IgD-negative memory B cell (primary cell): ENCODE measurements around the gene CBX4. TPM values are rescaled to one million over a fixed set of nuclear protein-coding genes. Genes with fewer than 3 reads are reported as not detected.

Experiments used
- H3K27ac Mint-ChIP-seq, 3 donors: one replicate each; pipeline ENCODE4 v1.8.0; 2020 to 2022; ENCODE audit warnings: mild to moderate bottlenecking in 3 of 3, mixed read lengths in 3 of 3, moderate library complexity in 1 of 3
- H3K27me3 Mint-ChIP-seq: one replicate; pipeline ENCODE4 v1.8.0; 2021; ENCODE audit warnings: mixed read lengths
- H3K36me3 Mint-ChIP-seq: one replicate; pipeline ENCODE4 v1.8.0; 2020; ENCODE audit warnings: mild to moderate bottlenecking, mixed read lengths
- H3K4me1 Mint-ChIP-seq, 3 donors: one replicate each; pipeline ENCODE4 v1.8.0; 2020 to 2022; ENCODE audit warnings: mixed read lengths in 3 of 3, mild to moderate bottlenecking in 1 of 3
- H3K4me3 Mint-ChIP-seq, 4 donors: one replicate each; pipeline ENCODE4 v1.8.0; 2020 to 2022; ENCODE audit warnings: mild to moderate bottlenecking in 4 of 4, mixed read lengths in 4 of 4, moderate library complexity in 3 of 4
- H3K9me3 Mint-ChIP-seq, 3 donors: one replicate each; pipeline ENCODE4 v1.8.0; 2020 to 2021; ENCODE audit warnings: mixed read lengths in 3 of 3, mild to moderate bottlenecking in 1 of 3
- polyA plus RNA-seq: library from polyadenylated mRNA; unstranded; fragments of 300-500 nt; fragmentation: Illumina TruSeq; gene quantifications from one replicate; pipeline ENCODE4 v1.2.3, GENCODE V29; 2021

CBX4 gene
- polyA plus RNA-seq, 1 donor from 2014 or later: 4.1 TPM

DNA sequence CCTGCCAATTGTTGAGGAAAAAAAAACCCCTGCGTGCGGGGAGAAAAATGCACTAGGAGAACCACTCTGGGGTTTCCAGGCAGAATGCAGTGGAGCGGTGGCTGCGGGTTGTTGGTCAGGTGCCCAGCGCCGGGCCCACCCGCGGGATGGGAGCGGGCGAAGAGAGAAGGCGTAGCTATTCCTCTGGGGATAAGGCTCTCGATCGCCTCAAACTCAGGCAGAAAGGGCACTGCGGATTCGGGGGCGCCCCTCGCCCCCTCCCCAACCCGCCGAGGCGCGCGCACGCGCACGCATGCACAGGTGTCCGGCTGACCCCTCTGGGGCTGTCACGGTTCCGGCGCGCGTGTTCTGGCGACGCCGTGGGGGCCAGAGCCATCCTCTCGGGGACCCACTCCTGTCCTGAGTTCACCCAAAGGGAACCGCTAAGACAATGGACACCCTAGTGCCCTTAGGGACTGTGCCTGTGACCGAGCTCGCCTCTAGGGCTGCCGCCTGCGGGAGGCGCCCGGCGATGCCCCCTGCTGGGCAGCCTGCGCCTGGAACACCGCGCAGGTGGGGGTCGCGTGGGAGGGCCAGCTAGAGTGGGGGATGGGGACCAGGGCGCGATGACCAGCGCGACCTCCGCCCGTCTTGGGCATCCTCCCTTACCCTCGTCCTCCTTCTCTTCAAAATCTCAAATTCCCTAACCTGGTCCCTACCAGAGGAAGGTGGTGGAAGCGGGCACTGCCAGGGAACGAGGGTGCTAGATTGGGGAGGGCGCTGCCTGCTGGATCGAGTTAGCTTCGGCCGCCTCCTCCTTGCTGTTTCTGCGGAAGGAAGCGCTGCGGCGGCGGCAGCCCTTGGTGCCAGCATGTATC lies 28.0 kb downstream of the CBX4 start:
- Mint-ChIP-seq H3K4me3 (peak overlapping the region in 3 of 4 donors; percentile 85 to 94 (median 90)), H3K36me3 (no peaks in the 10 kb centered on the region), H3K27me3 (peaks cover 51% of the 10 kb centered on the region), H3K27ac (peak overlapping the region; percentile 89 to 98 (median 92)), H3K9me3 (peaks cover 0 to 4% (median 0%) of the 10 kb centered on the region in 3 donors), H3K4me1 (peaks cover 8 to 17% (median 13%) of the 10 kb centered on the region in 3 donors)

DNA sequence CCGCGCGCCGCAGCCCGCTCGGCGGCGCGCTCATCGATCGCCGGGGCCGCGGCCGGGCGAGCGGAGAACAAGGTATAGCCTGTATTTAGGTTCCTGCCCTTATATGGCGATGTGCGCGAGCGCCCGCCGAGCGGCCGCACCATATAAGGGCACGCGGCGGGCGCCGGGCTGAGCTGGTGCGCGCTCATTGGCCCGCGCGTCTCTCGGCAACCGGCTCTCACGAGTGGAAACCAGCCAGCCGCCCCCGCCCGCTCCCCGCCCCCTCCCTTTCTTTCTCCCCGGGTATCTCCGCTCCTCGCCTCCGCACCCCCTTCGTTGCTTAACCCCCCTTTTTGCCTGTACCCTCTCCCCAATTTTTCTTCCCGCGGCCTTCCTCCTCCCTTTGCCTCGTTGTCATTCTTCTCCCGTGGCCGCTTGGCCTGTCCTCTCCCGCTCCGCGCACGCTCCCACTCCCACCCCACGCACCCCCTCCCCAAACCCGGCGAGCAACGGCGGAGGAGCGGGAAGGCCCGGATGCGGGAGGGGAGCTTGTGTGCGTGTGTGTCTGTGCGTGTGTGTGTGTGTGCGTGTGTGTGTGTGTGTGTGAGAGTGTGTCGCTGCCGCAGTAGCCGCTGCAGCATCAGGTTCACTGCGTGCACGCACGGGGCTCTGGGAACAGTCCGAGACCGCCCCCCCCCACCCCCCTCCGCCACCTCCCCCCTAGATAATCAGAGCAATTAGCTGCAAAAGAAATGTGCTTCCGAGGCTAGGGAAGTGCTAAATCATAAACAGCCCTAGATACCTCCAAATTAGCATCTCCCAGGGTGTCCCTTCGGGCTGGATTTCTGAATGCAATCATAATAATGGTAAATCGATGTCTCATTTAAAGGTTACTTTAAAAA lies 28.9 kb downstream of the CBX4 start:
- H3K27ac Mint-ChIP-seq: peak overlapping the region; percentile 83 to 98 (median 92)
- peaks cover 52% of the 10 kb centered on the region for H3K27me3 Mint-ChIP-seq
- H3K4me1 Mint-ChIP-seq: peaks cover 8 to 20% (median 9%) of the 10 kb centered on the region in 3 donors
- H3K4me3 Mint-ChIP-seq: peak overlapping the region in 3 of 4 donors; percentile 58 to 85 (median 78)
- H3K36me3 Mint-ChIP-seq: no peaks in the 10 kb centered on the region
- H3K9me3 Mint-ChIP-seq: peaks cover 0 to 4% (median 0%) of the 10 kb centered on the region in 3 donors

DNA sequence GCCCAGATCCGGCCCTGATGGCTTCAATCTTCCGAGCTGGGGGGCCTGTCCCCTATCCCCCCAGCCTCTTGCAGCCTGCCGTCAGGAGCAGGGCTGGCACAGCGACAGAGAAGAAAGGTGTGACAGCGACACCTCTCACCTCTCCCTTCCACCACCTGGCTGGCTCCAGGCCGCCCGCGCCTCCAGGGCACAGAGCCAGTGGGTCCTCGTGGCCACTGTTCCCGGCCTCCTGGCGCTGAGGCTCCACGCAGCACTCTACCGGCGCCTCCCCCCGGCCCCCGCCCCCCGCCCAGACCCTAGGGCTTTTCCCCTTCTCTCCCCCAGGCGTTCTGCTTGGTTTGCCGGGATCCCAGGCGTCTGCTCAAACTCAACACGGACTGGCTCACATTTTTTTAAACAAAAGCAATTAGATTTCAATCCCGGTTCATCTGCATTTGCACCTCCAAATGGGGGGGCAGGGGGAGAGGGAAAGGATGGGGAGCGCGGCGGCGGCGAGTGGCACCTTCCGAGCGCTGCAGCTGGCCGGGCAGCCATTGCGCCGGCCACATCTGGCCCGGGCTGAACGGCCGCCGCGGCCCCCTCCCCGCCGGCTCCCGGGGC lies 29.6 kb downstream of the CBX4 start:
- Mint-ChIP-seq H3K4me1 (peaks cover 10 to 23% (median 10%) of the 10 kb centered on the region in 3 donors), H3K4me3 (peak overlapping the region in 2 of 4 donors; percentile 39 to 87), H3K27ac (peak overlapping the region; percentile 81 to 98 (median 83))

DNA sequence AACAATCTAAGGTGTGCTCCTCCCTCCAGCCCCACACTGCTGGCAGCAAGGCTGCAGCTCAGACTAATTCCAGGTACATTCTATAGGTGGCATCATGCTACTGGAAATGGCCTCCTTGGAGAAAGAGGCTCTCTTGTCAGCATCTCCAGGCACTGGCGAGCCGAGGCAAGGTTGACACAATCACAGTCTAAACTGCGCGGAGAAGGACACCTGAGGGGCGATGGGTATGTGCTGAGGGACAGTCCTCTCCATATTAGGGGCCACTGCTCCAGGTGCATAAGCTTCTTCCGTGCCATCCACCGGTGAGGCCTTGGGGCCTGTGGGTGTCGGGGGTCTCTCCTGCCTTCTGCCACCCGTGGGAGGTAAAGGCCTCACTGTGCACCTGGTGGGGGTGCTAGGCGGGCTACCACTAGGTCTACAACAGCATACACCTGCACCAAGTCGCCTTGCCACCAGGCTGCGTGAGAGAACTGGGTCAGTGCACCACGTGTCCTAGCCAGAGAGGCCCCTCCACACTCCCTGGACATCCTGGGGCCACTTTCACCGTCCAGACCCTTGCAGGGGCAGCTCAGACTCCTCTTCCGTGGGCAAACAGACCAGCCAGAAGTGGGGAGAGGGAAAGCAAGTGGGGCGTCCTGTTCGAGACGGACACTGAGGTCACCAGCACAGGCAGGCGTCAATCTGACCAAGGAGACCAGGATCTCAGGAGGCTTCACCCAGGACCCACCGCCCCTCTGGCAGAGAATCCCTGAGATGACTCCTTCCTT lies 30.3 kb downstream of the CBX4 start:
- Mint-ChIP-seq H3K4me1 (peaks cover 8 to 28% (median 11%) of the 10 kb centered on the region in 3 donors), H3K27ac (peak overlapping the region; percentile 81 to 98 (median 83)), H3K9me3 (peaks cover 0 to 5% (median 0%) of the 10 kb centered on the region in 3 donors), H3K27me3 (peaks cover 55% of the 10 kb centered on the region), H3K4me3 (peak overlapping the region in 3 of 4 donors; percentile 38 to 87 (median 55)), H3K36me3 (no peaks in the 10 kb centered on the region)

More for the DNA sequence above, 29.6 kb downstream of the CBX4 start:
- Mint-ChIP-seq H3K27me3 (peaks cover 57% of the 10 kb centered on the region), H3K9me3 (peaks cover 0 to 5% (median 0%) of the 10 kb centered on the region in 3 donors), H3K36me3 (no peaks in the 10 kb centered on the region)

DNA sequence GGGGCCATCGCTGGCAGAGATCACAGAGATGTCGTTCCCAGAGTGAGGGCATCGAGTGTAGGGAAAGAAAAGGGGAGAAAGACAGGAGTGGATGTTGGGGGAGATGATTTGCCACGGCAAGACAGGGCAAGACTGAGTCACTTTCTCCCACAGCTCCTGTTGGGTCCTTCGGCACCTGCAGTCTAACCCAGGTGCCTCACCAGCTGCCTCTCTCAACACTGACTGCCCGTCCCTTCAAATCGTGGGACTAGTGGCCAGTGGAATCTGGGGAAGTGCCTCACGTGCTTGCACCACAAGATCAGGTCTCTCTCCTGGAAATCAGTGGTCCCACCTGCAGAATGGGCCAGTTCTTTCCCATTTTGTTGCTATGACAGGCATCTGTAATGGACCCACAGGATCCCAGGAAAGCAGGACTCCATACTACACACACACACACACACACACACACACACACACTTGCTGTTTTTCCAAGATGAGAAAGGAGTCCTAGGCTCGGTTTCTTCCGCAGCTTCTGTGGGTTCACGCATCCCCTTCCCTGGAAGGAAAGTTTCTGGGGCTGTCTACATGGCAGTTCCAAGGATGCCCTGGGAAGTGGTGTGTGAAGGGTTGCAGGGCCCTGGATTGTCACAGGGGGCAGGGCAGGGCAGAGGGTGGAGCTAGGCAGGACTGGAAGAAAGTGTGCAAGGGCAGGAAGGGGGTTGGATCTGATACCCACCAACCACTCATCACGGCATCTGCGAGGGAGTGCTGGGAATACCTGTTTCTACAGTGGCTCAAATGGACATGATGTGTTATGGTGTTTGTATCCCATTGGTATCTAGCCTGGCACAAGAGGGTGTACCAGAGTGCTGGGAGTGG lies 32.1 kb downstream of the CBX4 start:
- Mint-ChIP-seq H3K36me3 (no peaks in the 10 kb centered on the region), H3K27ac (peak overlapping the region; percentile 35 to 98 (median 86)), H3K27me3 (peaks cover 55% of the 10 kb centered on the region), H3K4me1 (peaks cover 9 to 26% (median 11%) of the 10 kb centered on the region in 3 donors), H3K9me3 (peaks cover 0 to 7% (median 0%) of the 10 kb centered on the region in 3 donors), H3K4me3 (peak overlapping the region in 3 of 4 donors; percentile 12 to 87 (median 72))

DNA sequence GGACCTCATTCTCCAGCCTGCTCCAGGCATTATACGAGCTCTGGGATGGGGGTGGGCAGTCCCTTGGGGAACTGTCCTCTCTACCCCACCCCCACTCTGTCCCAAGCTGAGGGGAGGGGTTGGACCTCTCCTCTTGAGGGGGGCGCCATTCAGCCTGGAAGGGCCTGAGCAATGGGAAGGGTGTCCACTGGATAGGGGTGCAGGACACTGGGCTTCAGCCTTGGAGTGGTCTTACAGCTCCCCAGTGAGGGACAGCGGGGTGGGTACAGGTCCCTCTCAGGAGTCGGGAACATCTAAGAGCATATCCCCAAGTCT lies 32.8 kb downstream of the CBX4 start:
- Mint-ChIP-seq H3K36me3 (no peaks in the 10 kb centered on the region), H3K4me3 (peak overlapping the region in 2 of 4 donors; percentile 13 to 87), H3K27me3 (peaks cover 54% of the 10 kb centered on the region), H3K27ac (peak overlapping the region in 1 of 3 donors; percentile 98), H3K4me1 (peaks cover 6 to 21% (median 11%) of the 10 kb centered on the region in 3 donors), H3K9me3 (peaks cover 0 to 7% (median 0%) of the 10 kb centered on the region in 3 donors)

DNA sequence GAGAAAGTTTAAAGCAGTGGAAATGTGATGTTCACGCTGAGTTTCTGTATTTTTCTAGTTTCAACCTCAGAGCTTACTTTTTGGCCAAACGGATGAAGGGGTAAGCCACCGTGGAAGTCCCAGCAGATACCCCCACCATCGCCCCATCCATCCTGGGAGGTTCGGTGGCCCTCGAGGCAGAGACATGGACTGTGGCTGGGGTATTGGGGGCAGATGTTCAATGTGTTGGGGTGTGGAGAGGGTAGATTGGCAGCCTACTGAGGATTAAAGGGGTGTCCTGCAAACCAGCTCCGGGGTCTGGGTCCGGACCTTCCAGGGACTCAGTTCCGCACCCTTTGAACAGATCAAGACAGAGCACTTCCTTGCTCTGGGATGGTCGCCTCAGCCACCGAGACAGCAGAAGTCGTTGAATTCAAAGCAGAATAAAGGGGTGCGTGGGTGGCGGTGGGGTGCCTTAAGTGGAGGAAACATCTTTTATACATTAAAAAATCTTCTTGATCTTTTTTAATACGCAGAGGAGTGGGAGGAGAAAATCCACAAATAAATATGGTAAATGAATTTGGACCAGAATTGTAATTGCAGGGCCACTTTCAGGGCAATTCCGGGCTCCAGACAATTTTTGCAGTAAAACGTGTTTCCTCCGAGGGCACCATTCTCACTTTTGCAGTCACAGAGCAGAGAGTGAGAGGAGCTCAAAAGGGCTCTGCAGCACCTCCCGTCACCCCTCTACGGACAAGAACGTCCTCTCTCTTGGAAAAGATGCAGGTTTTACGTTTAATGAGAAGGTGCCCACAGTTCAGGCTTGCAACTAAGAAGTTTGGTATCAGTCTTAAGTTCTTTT lies 34.2 kb downstream of the CBX4 start:
- peak overlapping the region in 3 of 4 donors; percentile 83 to 87 (median 83) for H3K4me3 Mint-ChIP-seq
- H3K36me3 Mint-ChIP-seq: no peaks in the 10 kb centered on the region
- H3K4me1 Mint-ChIP-seq: peaks cover 10 to 21% (median 16%) of the 10 kb centered on the region in 3 donors
- peaks cover 57% of the 10 kb centered on the region for H3K27me3 Mint-ChIP-seq
- H3K27ac Mint-ChIP-seq: peak overlapping the region; percentile 39 to 98 (median 92)
- H3K9me3 Mint-ChIP-seq: peaks cover 0 to 10% (median 0%) of the 10 kb centered on the region in 3 donors

DNA sequence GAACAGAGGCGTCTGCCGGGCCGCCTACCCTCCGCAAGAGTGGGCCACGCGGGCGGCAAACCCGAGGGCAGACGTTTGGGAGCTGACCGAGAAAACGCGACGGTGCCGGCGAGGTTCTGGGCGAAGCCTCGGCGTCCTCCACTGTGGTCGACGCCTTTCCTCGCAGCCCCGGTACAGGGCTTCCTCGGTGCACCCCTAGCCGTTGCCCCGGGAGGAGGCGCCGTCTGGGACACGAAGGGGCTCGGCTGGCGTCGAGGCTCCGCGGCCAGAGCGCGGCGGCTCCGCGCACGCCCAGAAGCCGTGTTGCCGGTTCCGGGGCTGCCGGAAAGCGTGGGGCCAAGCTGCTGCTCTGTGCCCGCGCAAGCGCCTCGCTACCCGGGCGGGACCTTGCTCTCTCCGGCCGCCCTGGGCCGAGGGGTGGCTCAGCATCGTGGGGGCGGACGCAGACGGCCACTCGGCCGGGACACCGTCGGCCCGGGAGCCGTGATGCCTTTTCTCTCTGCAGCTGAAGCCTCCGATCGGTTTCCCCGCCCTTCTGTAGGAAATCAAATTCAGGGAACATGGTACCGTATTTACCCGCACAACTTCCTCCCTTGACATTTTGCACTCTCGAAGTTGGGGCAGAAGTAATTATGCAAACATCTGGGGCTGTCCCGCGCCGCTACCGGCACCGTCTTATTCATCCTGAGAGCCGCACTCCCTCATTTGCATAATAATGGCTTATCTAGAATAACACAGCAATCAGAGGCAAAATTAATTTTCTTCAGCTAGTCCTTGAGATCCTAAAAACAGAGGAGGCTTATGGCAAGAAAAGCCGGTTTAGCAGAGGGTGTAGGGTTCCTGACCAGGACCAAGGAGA lies 35.0 kb downstream of the CBX4 start:
- Mint-ChIP-seq H3K4me3 (peak overlapping the region; percentile 69 to 87 (median 83)), H3K9me3 (peaks cover 0 to 12% (median 0%) of the 10 kb centered on the region in 3 donors), H3K4me1 (peaks cover 10 to 21% (median 15%) of the 10 kb centered on the region in 3 donors)

DNA sequence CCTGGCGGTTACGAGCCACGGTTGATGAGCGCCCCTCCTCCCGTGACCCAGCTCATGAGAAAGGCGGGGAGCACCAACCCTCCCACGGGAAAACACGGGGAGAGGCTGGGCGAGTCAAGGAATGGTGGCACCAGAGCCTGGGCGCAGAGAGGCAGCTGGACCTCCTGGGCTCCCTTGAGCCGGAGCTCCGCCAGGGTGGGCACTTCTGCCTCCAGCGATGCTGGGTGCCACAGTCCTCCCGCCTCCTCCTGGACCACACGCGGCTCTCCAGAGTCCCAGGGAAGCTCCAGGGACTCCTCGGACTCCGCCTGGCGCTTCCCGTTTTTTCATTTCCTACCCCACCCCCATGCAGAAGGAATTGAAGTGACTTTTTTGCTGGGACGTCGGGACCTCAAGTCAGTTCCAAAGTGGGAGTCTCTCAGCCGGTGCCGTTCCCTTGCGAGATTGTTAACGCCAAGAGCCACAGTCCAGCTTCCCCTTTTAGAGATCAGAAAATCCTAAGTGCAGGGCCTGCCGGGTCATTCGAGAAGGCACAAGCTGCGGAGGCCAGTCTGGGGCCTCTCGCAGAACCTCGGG lies 35.7 kb downstream of the CBX4 start:
- Mint-ChIP-seq H3K27me3 (peaks cover 63% of the 10 kb centered on the region), H3K9me3 (peaks cover 0 to 12% (median 0%) of the 10 kb centered on the region in 3 donors), H3K4me3 (peak overlapping the region in 3 of 4 donors; percentile 28 to 80 (median 60)), H3K27ac (peak overlapping the region; percentile 76 to 98 (median 81)), H3K4me1 (peaks cover 10 to 21% (median 14%) of the 10 kb centered on the region in 3 donors), H3K36me3 (no peaks in the 10 kb centered on the region)

More for the DNA sequence above, 35.0 kb downstream of the CBX4 start:
- peaks cover 65% of the 10 kb centered on the region for H3K27me3 Mint-ChIP-seq
- H3K36me3 Mint-ChIP-seq: no peaks in the 10 kb centered on the region
- H3K27ac Mint-ChIP-seq: peak overlapping the region; percentile 92 to 98 (median 94)

DNA sequence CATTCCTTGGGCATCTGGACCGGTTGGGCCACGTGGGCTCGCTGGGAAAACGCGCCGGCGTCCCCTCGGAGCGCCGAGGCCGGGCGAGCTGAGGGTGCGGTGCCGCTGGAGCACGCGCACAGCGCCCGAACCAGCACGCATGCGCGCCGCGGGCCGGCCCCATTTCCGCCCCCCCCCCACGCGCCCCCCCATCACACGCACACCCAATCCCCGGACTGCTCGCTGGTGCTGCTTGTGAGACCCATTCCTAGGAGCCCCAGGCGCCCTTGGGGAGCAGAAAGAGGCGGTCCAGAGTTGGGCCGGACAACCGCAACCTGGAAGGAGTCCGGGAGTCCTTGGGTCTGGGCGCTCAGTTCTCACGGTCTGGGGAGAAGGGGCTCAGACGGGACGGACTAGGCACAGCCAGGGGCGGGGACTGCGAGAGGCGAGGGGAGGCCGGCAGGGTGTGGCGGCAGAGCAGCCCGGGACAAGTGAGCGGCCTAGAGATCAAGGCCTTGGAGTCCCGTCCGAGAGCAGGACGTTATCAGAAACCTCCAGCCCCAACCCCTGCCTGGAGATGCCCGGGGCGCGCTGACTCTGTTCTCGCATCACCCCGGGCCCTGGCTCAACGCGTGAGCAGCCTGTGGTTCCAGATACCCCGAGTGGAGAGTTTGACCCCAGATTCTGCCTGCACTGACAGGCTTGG lies 36.4 kb downstream of the CBX4 start:
- Mint-ChIP-seq H3K27me3 (peaks cover 57% of the 10 kb centered on the region), H3K4me3 (peak overlapping the region in 2 of 4 donors; percentile 12 to 65), H3K4me1 (peaks cover 10 to 21% (median 16%) of the 10 kb centered on the region in 3 donors), H3K27ac (peak overlapping the region in 2 of 3 donors; percentile 90 to 98), H3K36me3 (no peaks in the 10 kb centered on the region), H3K9me3 (peaks cover 0 to 12% (median 0%) of the 10 kb centered on the region in 3 donors)
